IPS-NIHi7 (cell line): ENCODE measurements around the gene OXA1L.
A peak's percentile ranks its signal among the peaks of the same experiment; 100 is the strongest.
"Not testable (repeated sequence)": the region's sequence is repeated elsewhere in the genome, so short reads cannot be mapped to it uniquely, and the experiment has no call there.

Experiments
- DNase-seq: peaks from one replicate; pipeline ENCODE4 v3.0.0; 2012; ENCODE audit warnings: mixed read lengths; ENCODE audit errors: extremely low spot score

Gene OXA1L

GRCh38 chr14:22800346-22800745 is 33.9 kb downstream of the OXA1L start:
- no peak for DNase-seq

GRCh38 chr14:22801716-22802115 is 35.2 kb downstream of the OXA1L start:
- no peak for DNase-seq

GRCh38 chr14:22802860-22803686 is 36.6 kb downstream of the OXA1L start:
- DNase-seq, result no peak

- DNase-seq, result no peak
Measured at GRCh38 chr14:22803687-22803974, 37.1 kb downstream of the OXA1L start.

- DNase-seq, result not testable (repeated sequence)
Measured at GRCh38 chr14:22805235-22805634, 38.7 kb downstream of the OXA1L start.

GRCh38 chr14:22807432-22808087 is 41.1 kb downstream of the OXA1L start:
- DNase-seq, result no peak

GRCh38 chr14:22808388-22809209 is 42.1 kb downstream of the OXA1L start:
- no peak for DNase-seq

GRCh38 chr14:22811722-22812121 is 45.2 kb downstream of the OXA1L start:
- DNase-seq, result no peak

GRCh38 chr14:22812744-22813143 is 46.3 kb downstream of the OXA1L start:
- peak; percentile 42 for DNase-seq

GRCh38 chr14:22813145-22813544 is 46.7 kb downstream of the OXA1L start:
- no peak for DNase-seq

- no peak for DNase-seq
Measured at GRCh38 chr14:22814373-22814772, 47.9 kb downstream of the OXA1L start.

GRCh38 chr14:22814941-22815713 is 48.6 kb downstream of the OXA1L start, which contains the start of gene SLC7A7:
SLC7A7 (minus strand) TSS chr14:22815435; CDS start chr14:22813398, 2,037 bp downstream.
- DNase-seq, result peak; percentile 48

GRCh38 chr14:22819151-22819988 is 52.9 kb downstream of the OXA1L start:
- peak; percentile 58 for DNase-seq

GRCh38 chr14:22820731-22821130 is 54.2 kb downstream of the OXA1L start:
- peak; percentile 5 for DNase-seq

- DNase-seq, result peak; percentile 10
Measured at GRCh38 chr14:22821193-22822015, 54.9 kb downstream of the OXA1L start.

- DNase-seq, result peak; percentile 79
Measured at GRCh38 chr14:22822016-22822570, 55.6 kb downstream of the OXA1L start.
